ENCODE results near the gene GRM8. TPM values are rescaled to one million over a fixed set of nuclear protein-coding genes. Genes with fewer than 3 reads are reported as not detected.

GRM8 gene
- total RNA-seq, 6 experiments from 2014 or later: not detected

DNA sequence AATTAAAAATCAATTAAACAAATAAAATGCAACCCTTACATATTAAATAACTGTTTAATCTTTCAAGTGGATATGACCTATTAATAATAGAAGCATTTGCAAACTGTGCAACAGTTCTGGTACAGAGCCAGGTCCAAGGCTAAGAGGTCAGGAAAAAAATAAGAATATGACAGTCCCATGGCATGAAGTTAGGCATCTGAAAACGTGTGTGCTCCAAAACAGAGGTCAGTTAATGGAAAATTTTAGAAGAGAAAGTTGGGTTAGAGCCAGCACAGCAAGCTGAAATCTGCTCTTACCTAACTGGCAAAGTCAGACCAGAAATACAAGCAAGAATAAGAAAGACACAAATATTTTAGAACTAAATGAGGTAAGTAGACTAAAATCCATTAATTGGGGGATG lies 757.7 kb downstream of the GRM8 start:
- Mint-ChIP-seq H3K27me3 (ENCODE audit: insufficient read depth) (no peaks in the 10 kb centered on the region), H3K9me3 (peaks cover 43% of the 10 kb centered on the region)

DNA sequence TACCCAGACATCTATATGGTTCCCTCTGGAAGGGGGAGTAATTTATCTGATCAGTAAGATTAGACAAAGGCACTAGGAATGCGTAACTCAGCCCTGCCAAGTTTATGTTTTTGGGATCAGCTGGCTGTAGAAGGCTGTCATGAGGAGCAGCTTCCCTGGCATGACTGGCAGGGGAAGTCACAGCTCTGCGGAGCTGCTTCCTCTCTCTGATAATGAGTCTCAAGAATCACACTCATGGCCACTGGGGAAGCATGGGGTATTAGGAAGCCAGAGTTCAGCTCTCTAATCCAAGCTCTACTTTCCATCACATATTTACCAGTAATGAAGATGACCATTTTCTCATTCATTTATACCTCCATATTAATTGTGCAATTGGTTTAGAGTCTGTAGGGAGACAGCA lies 758.9 kb downstream of the GRM8 start:
- DNase-seq: no peak
- H3K27me3 Mint-ChIP-seq (ENCODE audit: insufficient read depth): no peaks in the 10 kb centered on the region
- H3K4me1 Mint-ChIP-seq (ENCODE audit: low read depth): no peaks in the 10 kb centered on the region
- H3K4me3 Mint-ChIP-seq: no peak overlapping the region
- TF ChIP-seq, protein P1, sequence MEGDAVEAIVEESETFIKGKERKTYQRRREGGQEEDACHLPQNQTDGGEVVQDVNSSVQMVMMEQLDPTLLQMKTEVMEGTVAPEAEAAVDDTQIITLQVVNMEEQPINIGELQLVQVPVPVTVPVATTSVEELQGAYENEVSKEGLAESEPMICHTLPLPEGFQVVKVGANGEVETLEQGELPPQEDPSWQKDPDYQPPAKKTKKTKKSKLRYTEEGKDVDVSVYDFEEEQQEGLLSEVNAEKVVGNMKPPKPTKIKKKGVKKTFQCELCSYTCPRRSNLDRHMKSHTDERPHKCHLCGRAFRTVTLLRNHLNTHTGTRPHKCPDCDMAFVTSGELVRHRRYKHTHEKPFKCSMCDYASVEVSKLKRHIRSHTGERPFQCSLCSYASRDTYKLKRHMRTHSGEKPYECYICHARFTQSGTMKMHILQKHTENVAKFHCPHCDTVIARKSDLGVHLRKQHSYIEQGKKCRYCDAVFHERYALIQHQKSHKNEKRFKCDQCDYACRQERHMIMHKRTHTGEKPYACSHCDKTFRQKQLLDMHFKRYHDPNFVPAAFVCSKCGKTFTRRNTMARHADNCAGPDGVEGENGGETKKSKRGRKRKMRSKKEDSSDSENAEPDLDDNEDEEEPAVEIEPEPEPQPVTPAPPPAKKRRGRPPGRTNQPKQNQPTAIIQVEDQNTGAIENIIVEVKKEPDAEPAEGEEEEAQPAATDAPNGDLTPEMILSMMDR (IDR thresholded peaks at IDR 0.05): no peak
- peaks cover 44% of the 10 kb centered on the region for H3K9me3 Mint-ChIP-seq
- H3K36me3 Mint-ChIP-seq (ENCODE audit: low read depth): no peaks in the 10 kb centered on the region
- H3K27ac Mint-ChIP-seq: no peak overlapping the region

More for the DNA sequence above, 757.7 kb downstream of the GRM8 start:
- no peaks in the 10 kb centered on the region for H3K4me1 Mint-ChIP-seq (ENCODE audit: low read depth)
- DNase-seq: no peak
- H3K4me3 Mint-ChIP-seq: no peak overlapping the region
- H3K27ac Mint-ChIP-seq: no peak overlapping the region
- H3K36me3 Mint-ChIP-seq (ENCODE audit: low read depth): no peaks in the 10 kb centered on the region
- TF ChIP-seq, protein P1 (IDR thresholded peaks at IDR 0.05): no peak

DNA sequence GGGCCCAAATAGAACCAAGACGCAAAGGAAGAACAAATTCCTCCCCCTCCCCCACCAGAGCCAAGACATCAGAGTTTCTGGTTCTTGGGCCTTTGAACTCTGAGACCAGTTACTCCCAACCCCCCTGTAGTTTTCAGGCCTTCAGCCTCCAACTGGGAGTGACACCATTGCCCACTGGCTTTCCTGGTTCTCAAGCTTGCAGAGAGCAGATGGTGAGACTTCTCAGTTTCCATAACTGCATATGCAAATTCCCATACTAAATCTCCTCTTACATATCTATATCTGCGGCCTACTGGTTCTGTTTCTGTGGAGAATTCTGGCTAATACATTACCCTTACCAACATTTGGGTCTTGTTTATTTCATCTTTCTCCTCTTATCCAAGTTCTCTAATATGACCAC lies 762.9 kb downstream of the GRM8 start:
- H3K36me3 Mint-ChIP-seq (ENCODE audit: low read depth): no peaks in the 10 kb centered on the region

DNA sequence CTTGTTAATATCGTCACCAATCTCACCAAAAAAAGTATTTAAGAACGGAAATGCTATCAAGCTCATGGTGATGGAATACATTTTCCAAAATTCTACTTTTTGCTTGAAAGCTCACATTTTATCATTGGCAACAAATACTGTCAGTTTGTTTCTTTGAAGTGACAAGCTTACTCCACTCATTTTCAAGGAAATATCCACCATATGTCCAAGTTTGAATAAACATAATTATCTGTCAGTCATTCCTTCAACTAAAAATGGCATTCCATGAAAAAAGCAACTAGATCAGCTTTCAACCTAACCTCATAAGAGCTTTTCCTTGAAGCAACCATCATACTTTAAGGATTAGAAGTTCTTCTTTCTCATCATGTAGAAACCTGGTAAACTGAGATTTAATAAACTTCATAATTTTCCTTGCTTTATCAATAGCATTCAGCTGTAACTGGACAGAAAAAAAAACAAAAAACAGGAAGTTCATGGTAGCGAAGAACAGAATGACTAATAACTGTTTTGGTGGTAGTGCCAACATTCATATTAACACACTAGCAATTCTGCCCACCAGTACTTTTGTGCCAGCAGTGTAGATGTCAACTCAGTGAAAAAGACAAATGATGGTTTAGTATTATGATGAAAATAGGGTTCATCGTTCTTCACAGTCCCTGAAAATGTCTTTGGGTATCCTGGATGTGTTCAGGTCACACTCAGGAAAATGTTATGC lies 764.9 kb downstream of the GRM8 start:
- Mint-ChIP-seq H3K4me3 (no peak overlapping the region), H3K9me3 (peaks cover 28% of the 10 kb centered on the region), H3K27ac (no peak overlapping the region), H3K4me1 (ENCODE audit: low read depth) (no peaks in the 10 kb centered on the region), H3K27me3 (ENCODE audit: insufficient read depth) (no peaks in the 10 kb centered on the region; the same call in 1 of the 2 replicates), H3K36me3 (ENCODE audit: low read depth) (no peaks in the 10 kb centered on the region)
- DNase-seq: no peak
- TF ChIP-seq, protein P1 (IDR thresholded peaks at IDR 0.05): no peak

More for the DNA sequence above, 762.9 kb downstream of the GRM8 start:
- Mint-ChIP-seq H3K4me1 (ENCODE audit: low read depth) (no peaks in the 10 kb centered on the region), H3K9me3 (peaks cover 32% of the 10 kb centered on the region), H3K27me3 (ENCODE audit: insufficient read depth) (no peaks in the 10 kb centered on the region; the same call in 1 of the 2 replicates), H3K27ac (no peak overlapping the region), H3K4me3 (no peak overlapping the region)
- no peak for DNase-seq
- TF ChIP-seq, protein P1 (IDR thresholded peaks at IDR 0.05): no peak

DNA sequence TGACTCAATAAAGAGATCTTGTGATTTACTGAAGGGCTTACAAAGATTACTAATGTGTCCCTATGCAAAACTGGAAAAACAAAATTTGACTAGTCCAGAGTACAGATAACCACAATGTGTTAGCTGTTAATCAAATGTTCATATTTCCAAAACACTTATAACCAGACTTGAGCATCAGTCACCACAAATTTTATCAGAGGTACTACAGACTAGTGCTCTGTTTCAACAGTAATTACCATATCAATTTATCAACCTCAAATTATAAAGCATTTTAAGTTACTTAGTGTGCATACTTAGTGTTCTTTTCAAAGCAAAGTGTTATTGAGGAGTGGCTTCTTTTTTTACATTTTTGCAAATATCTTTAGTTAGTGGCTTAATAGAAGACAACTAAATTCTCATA lies 765.9 kb downstream of the GRM8 start:
- no peak for DNase-seq
- Mint-ChIP-seq H3K36me3 (ENCODE audit: low read depth) (no peaks in the 10 kb centered on the region), H3K4me1 (ENCODE audit: low read depth) (no peaks in the 10 kb centered on the region), H3K27me3 (ENCODE audit: insufficient read depth) (no peaks in the 10 kb centered on the region; the same call in 1 of the 2 replicates), H3K4me3 (no peak overlapping the region), H3K27ac (no peak overlapping the region), H3K9me3 (peaks cover 29% of the 10 kb centered on the region)
- TF ChIP-seq, protein P1 (IDR thresholded peaks at IDR 0.05): no peak
